Measurements from ENCODE around the gene TANC2.

The TANC2 gene

DNA sequence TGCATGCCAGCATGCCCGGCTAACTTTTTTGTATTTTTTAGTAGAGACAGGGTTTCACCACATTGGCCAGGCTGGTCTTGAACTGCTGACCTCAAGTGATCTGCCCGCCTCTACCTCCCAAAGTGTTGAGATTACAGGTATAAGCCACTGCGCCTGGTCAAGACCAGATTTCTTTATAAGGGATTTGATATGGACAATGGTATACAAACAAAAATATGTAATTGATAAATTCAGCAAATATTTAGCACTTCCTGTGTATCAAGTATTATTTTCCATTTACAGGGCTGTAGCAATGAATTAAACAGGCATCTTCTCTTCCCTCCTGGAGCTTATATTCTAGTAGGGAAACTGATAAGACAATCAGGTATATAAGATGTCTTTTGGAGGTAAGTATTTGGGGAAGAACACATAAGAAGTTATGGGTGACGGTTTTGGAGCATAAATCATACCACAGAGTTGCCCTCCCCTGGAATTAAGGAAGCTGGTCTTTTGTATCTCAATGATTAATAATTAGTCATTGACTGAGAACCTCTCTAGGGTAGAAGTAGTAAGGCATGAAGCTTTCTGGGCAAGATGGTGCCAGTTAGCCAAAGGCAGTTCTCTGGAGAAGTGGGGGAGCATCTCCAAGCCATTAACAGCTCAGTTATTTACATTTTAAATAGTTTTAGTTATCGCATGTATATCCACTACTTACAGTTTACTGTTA lies 35.8 kb downstream of the TANC2 start:
- DNase-seq (ENCODE audit: low read depth): no peak

DNA sequence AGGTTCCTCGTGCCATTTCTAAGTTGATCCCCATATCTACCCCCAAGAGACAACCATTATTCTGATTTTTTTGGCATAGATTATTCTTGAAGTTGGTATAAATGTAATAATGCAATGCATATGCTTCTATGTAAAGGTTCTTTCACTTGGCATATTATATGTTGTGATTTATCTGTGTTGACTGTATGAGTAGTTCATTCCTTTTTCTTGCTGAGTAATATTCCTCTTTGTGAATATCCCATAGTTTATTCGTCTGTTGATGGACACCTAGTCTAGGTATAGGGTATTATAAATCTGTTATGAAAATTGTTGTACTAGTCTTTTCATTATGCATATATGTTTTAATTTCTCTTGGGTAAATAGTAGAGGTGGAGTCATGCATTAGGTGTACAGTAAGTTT lies 36.6 kb downstream of the TANC2 start:
- DNase-seq (ENCODE audit: low read depth): no peak

DNA sequence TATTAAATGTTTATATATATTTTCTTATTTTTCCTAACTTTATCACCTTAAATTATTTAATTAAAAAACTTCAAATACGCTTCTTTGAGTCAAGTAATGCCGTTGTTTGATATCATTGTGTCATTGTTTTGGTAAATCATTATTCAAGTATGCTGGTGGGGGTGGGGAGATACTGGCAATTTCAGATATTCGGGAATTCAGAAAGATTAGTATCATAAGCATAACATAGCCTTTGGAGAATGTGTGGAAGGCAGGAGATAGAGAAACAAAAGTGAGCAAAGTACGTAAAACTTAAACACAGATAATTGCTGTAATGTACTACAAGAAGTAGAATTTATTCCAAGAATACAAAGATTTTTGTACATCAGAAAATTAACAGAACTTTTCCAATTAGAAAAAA lies 49.8 kb downstream of the TANC2 start:
- DNase-seq (ENCODE audit: low read depth): no peak
